ENCODE results near the gene XPR1. TPM values are rescaled to one million over a fixed set of nuclear protein-coding genes. Genes with fewer than 3 reads are reported as not detected.

The XPR1 gene
- total and polyA plus RNA-seq, 10 of the 15 experiments (the other 5 are each of a cell fraction or from before 2014, with no cell fraction given): 1.1 to 33.9 (median 11.3) TPM

GRCh38 chr1:180898441-180899219 is 266.8 kb downstream of the XPR1 start (continued):
- TF ChIP-seq USF2 (IDR thresholded peaks at IDR 0.05; ENCODE audit: borderline replicate concordance, low read depth, low read length): no peak
- TF ChIP-seq STAT3 (IDR thresholded peaks at IDR 0.05; ENCODE audit: low read depth, low read length): no peak
- TF ChIP-seq SREBF2 (IDR thresholded peaks at IDR 0.05; ENCODE audit: low read length): no peak
- no peak for TF ChIP-seq RUNX3 (IDR thresholded peaks at IDR 0.05; ENCODE audit: low read length)

- ATAC-seq: no peak; the same call in 2 of the 3 replicates
- no peak overlapping the region for H3K4me2 ChIP-seq (ENCODE audit: control insufficient read depth, insufficient read depth)
- ChIA-PET RAD21 (ENCODE audit: unreplicated experiment) (interaction anchor here (2.0 kb wide), 1 partner anchor 10 kb away, joined by 9 read pairs; no protein-coding TSS in a partner anchor), SMC1A (ENCODE audit: uncharacterized antibody, unreplicated experiment) (interaction anchor here (5.1 kb wide), 1 partner anchor 10 kb away, joined by 22 read pairs; no protein-coding TSS in a partner anchor), CTCF (interaction anchor here (0.7 to 1.8 kb wide), 5 partner anchors 17 to 370 kb away, joined by 3 to 4 read pairs (median 4); no protein-coding TSS in a partner anchor), POLR2A (interaction anchor here (1.3 kb wide), 1 partner anchor 9 kb away, joined by 3 read pairs; no protein-coding TSS in a partner anchor)
- BruUV-seq (replicated peaks): no TSS peak
- no peaks in the 10 kb centered on the region; the same call in 1 of the 3 replicates for H3K9me3 ChIP-seq (replicated peaks; ENCODE audit: control insufficient read depth, insufficient read depth, low read length)
- no peak overlapping the region for H3K9ac ChIP-seq (ENCODE audit: control insufficient read depth, insufficient read depth, low read length)
- H3K36me3 ChIP-seq (ENCODE audit: control insufficient read depth in 2 of 2, insufficient read depth in 2 of 2, low read length in 1 of 2): no peaks in the 10 kb centered on the region
- in situ Hi-C loops (cut with MboI) (no loop called here), intact Hi-C loops (cut with micrococcal nuclease; ENCODE audit: unreplicated experiment) (no loop called here)
- DNase-seq (ENCODE audit: low read depth, low spot score): no peak
- 48% methylated on average over 7 of the region's 7 CpGs for WGBS (ENCODE audit: insufficient coverage, insufficient replicate concordance, low lambda C conversion rate, missing lambda C conversion rate)
- H3K79me2 ChIP-seq (ENCODE audit: control insufficient read depth, insufficient read depth, low read length): no peaks in the 10 kb centered on the region
- no peak overlapping the region for H3K27ac ChIP-seq (ENCODE audit: control insufficient read depth, insufficient read depth)
- FAIRE-seq: no peak
- H2AFZ ChIP-seq (ENCODE audit: control insufficient read depth, low read depth, low read length): no peak overlapping the region
- no peaks in the 10 kb centered on the region for H3K4me1 ChIP-seq (ENCODE audit: control insufficient read depth, insufficient read depth, low read length)
- no peaks in the 10 kb centered on the region for H3K27me3 ChIP-seq (replicated peaks in 1 of 2; ENCODE audit: control insufficient read depth in 2 of 2, insufficient read depth in 2 of 2, low read length in 1 of 2)
- no peaks in the 10 kb centered on the region for H4K20me1 ChIP-seq (ENCODE audit: control insufficient read depth, insufficient read depth)
- H3K4me3 ChIP-seq: no peak overlapping the region
- TF ChIP-seq CEBPZ (IDR thresholded peaks at IDR 0.05; ENCODE audit: low read depth, low read length): no peak
- no peak for TF ChIP-seq FOXK2 (IDR thresholded peaks at IDR 0.05)
- no peak for TF ChIP-seq EP300 (IDR thresholded peaks at IDR 0.05; ENCODE audit: borderline replicate concordance in 1 of 2, control insufficient read depth in 1 of 2, low read depth in 2 of 2, low read length in 2 of 2)
- no peak for TF ChIP-seq GATAD2B (conservative IDR thresholded peaks at IDR 0.05; ENCODE audit: low read depth)
- no peak for TF ChIP-seq RB1 (IDR thresholded peaks at IDR 0.05; ENCODE audit: borderline replicate concordance)
- TF ChIP-seq, protein P1, sequence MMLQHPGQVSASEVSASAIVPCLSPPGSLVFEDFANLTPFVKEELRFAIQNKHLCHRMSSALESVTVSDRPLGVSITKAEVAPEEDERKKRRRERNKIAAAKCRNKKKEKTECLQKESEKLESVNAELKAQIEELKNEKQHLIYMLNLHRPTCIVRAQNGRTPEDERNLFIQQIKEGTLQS (IDR thresholded peaks at IDR 0.05; ENCODE audit: borderline replicate concordance, extremely low read depth, low read depth, low read length): no peak
- TF ChIP-seq PRDM15 (CRISPR knock-in tag; IDR thresholded peaks at IDR 0.05): no peak
- TF ChIP-seq FOS (IDR thresholded peaks at IDR 0.05; ENCODE audit: borderline replicate concordance, extremely low read depth, insufficient read length): no peak
- TF ChIP-seq CBFB (IDR thresholded peaks at IDR 0.05; ENCODE audit: low read depth): no peak
These were observed 267.4 kb downstream of the XPR1 start for GRCh38 chr1:180899262-180899661.
